ENCODE results near the gene TRIP6. TPM values are rescaled to one million over a fixed set of nuclear protein-coding genes. Genes with fewer than 3 reads are reported as not detected.

The TRIP6 gene
- total and polyA plus RNA-seq, 2 donors (not counting 1 experiment from before 2014, with no cell fraction given) = 6.8 to 13.8 TPM

- H3K27ac ChIP-seq (ENCODE audit: low read length in 2 of 2) = no peak overlapping the region
- peak overlapping the region; percentile 41 for H2AFZ ChIP-seq (ENCODE audit: insufficient read depth, low read depth, low read length, poor library complexity, severe bottlenecking)
- Mint-ChIP-seq H3K27ac (peak overlapping the region; percentile 77), H3K27me3 (peaks cover 43% of the 10 kb centered on the region), H3K4me1 (peaks cover 15% of the 10 kb centered on the region), H3K9me3 (ENCODE audit: insufficient read depth) (no peaks in the 10 kb centered on the region), H3K4me3 (peak overlapping the region; percentile 91)
- intact Hi-C loops (cut with micrococcal nuclease) = loop anchor here (1.0 to 10.0 kb wide), 2 partner anchors 181 to 249 kb away; no protein-coding TSS in a partner anchor
- no peaks in the 10 kb centered on the region for H4K20me1 ChIP-seq (ENCODE audit: control insufficient read depth, insufficient read depth, low read length, poor library complexity, severe bottlenecking)
- ChIA-PET POLR2A (interaction anchor here (1.6 kb wide), 1 partner anchor 21 kb away, joined by 16 read pairs; the partner anchor contains the start of gene SRRT), CTCF (interaction anchor here (0.7 to 2.9 kb wide), 6 partner anchors 14 to 296 kb away, joined by 3 to 32 read pairs (median 7); partner anchors contain the start of gene SRRT)
- WGBS (ENCODE audit: insufficient coverage) = 9% methylated on average over 50 of the region's 54 CpGs
- H3K9ac ChIP-seq (ENCODE audit: low read length) = peak overlapping the region; percentile 55
- peaks cover 0 to 16% (median 0%) of the 10 kb centered on the region in 3 donors for H3K9me3 ChIP-seq (ENCODE audit: control extremely low read depth in 1 of 3, control insufficient read depth in 2 of 3, insufficient read depth in 1 of 3, low read length in 2 of 3)
- peaks cover 0 to 75% (median 25%) of the 10 kb centered on the region in 4 experiments for H3K27me3 ChIP-seq (replicated peaks in 1 of 4; ENCODE audit: control extremely low read depth in 1 of 4, control insufficient read depth in 3 of 4, insufficient read depth in 4 of 4, low read length in 3 of 4)
- no peaks in the 10 kb centered on the region for H3K79me2 ChIP-seq (ENCODE audit: control insufficient read depth, insufficient read depth, low read length)
- no peaks in the 10 kb centered on the region for H3K36me3 ChIP-seq (replicated peaks in 1 of 2; ENCODE audit: control extremely low read depth in 1 of 2, control insufficient read depth in 1 of 2, extremely low read depth in 1 of 2, insufficient read depth in 2 of 2, low read length in 1 of 2)
- H3K4me3 ChIP-seq (ENCODE audit: control extremely low read depth in 1 of 5, extremely low read depth in 1 of 5, insufficient read depth in 1 of 5, low read depth in 2 of 5, low read length in 4 of 5) = peak overlapping the region; percentile 1 to 50 (median 30)
- DNase-seq (peak; percentile 65), ATAC-seq (ENCODE audit: low read depth) (peak; percentile 11)
- peak overlapping the region; percentile 100 for H3K4me2 ChIP-seq (replicated peaks; ENCODE audit: low read depth, low read length, poor library complexity, severe bottlenecking)
- TF ChIP-seq EZH2 (IDR thresholded peaks at IDR 0.05; ENCODE audit: borderline replicate concordance, insufficient read depth, low read depth, low read length, poor library complexity, severe bottlenecking) (peak; percentile 99), CTCF (IDR thresholded peaks at IDR 0.05) (no peak)
- peaks cover 23% of the 10 kb centered on the region in 2 donors for H3K4me1 ChIP-seq (ENCODE audit: control insufficient read depth in 2 of 2, insufficient read depth in 2 of 2, low read length in 2 of 2)
Observed at GRCh38 chr7:100895956-100896731, 29.0 kb downstream of the TRIP6 start.

Measured in B cell (primary cell).